8988T (cell line): ENCODE measurements around the gene CLN6.
"Not testable (repeated sequence)": the region's sequence is repeated elsewhere in the genome, so short reads cannot be mapped to it uniquely, and the experiment has no call there.

Source experiments
- DNase-seq: peaks from one replicate; pipeline ENCODE4 v3.0.0; 2011

The CLN6 gene

GRCh38 chr15:68221530-68222431 is 7.7 kb downstream of the CLN6 start:
- DNase-seq, result not testable (repeated sequence)

GRCh38 chr15:68220967-68221366 is 8.6 kb downstream of the CLN6 start:
- no peak for DNase-seq

- no peak for DNase-seq
Measured at GRCh38 chr15:68220489-68220888, 9.0 kb downstream of the CLN6 start.

- DNase-seq, result no peak
Measured at GRCh38 chr15:68218847-68219798, 10.4 kb downstream of the CLN6 start.

- no peak for DNase-seq
Measured at GRCh38 chr15:68218331-68218730, 11.2 kb downstream of the CLN6 start.

GRCh38 chr15:68217341-68217740 is 12.2 kb downstream of the CLN6 start:
- no peak for DNase-seq

- DNase-seq, result no peak
Measured at GRCh38 chr15:68214838-68215254, 14.7 kb downstream of the CLN6 start.

- DNase-seq, result no peak
Measured at GRCh38 chr15:68213991-68214837, 15.3 kb downstream of the CLN6 start.

- DNase-seq, result not testable (repeated sequence)
Measured at GRCh38 chr15:68213491-68213845, 16.1 kb downstream of the CLN6 start.

GRCh38 chr15:68211656-68212320 is 17.7 kb downstream of the CLN6 start:
- DNase-seq, result no peak

- peak; percentile 56 for DNase-seq
Measured at GRCh38 chr15:68210821-68211655, 18.5 kb downstream of the CLN6 start.

GRCh38 chr15:68210409-68210756 is 19.1 kb downstream of the CLN6 start:
- no peak for DNase-seq

GRCh38 chr15:68209735-68210408 is 19.7 kb downstream of the CLN6 start:
- DNase-seq, result no peak

GRCh38 chr15:68209272-68209671 is 20.3 kb downstream of the CLN6 start:
- no peak for DNase-seq

GRCh38 chr15:68208636-68209240 is 20.8 kb downstream of the CLN6 start:
- no peak for DNase-seq

- DNase-seq, result no peak
Measured at GRCh38 chr15:68208136-68208535, 21.4 kb downstream of the CLN6 start.

- no peak for DNase-seq
Measured at GRCh38 chr15:68207176-68207935, 22.2 kb downstream of the CLN6 start.

- no peak for DNase-seq
Measured at GRCh38 chr15:68206711-68207151, 22.8 kb downstream of the CLN6 start.

GRCh38 chr15:68205954-68206539 is 23.5 kb downstream of the CLN6 start:
- no peak for DNase-seq
